ENCODE data around the gene WASL.

The WASL gene

DNA sequence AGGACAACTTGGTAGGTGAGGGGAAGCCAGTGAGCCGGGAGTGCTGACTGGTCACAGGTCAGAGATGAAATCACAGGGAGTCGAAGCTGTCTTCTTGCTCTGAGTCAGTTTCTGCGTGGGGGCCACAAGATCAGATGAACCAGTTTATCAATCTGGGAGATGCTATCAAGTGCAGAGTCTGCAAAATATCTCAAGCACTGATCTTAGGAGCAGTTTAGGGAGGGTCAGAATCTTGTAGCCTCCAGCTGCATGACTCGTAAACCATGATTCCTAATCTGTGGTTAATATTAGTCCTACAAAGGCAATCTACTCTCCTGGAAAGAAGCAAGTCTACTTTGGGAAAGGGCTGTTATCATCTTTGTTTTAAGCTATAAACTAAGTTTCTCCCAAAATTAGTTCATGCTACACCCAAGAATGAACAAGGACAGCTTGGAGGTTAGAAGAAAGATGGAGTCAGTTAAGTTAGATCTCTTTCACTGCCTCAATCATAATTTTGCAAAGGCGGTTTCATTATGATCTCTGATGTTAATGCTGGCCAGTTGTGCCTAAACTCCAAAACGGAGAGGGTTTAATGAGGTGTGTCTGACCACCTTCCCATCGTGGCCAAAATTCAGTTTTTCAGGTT is 101.6 kb downstream of the WASL start:
- CTCF ChIA-PET = no interaction called here

DNA sequence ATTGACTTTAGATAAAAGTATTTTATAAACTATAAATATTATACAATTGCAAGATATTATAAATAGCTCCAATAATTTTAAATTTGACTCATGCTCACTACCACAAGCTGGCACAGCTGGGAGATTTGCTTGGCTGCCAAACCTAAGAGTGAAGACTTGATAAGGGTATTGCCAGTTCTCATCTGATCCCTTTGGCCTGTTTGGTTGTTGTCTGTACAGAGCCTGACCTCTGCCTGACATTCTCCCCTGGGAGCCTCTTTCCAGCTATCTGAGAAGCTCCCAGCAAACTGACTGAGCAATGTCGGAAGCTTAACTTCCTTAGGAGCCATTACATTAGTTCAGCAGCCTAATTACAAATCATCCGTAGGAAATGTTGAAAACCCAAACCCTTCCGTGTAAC is 103.3 kb downstream of the WASL start:
- POLR2A ChIA-PET = interaction anchor here (0.6 kb wide), 1 partner anchor 153 kb away, joined by 3 read pairs; no protein-coding TSS in a partner anchor
- CTCF ChIA-PET = interaction anchor here (0.6 to 0.9 kb wide), 2 partner anchors 37 to 56 kb away, joined by 3 to 4 read pairs; no protein-coding TSS in a partner anchor
- DNase-seq (ENCODE audit: extremely low spot score) = no peak
- TF ChIP-seq L3MBTL2 (conservative IDR thresholded peaks at IDR 0.05) = no peak
- no peak for TF ChIP-seq FOXK2 (IDR thresholded peaks at IDR 0.05)
- TF ChIP-seq SP1 (IDR thresholded peaks at IDR 0.05) = no peak
- TF ChIP-seq HDGF (IDR thresholded peaks at IDR 0.05; ENCODE audit: borderline replicate concordance) = no peak
- TF ChIP-seq ZNF384 (IDR thresholded peaks at IDR 0.05) = no peak
- TF ChIP-seq TARDBP (IDR thresholded peaks at IDR 0.05) = no peak
- TF ChIP-seq SUZ12 (IDR thresholded peaks at IDR 0.05) = no peak
- TF ChIP-seq ARNT (IDR thresholded peaks at IDR 0.05) = no peak
- no peak for TF ChIP-seq BHLHE40 (IDR thresholded peaks at IDR 0.05; ENCODE audit: borderline replicate concordance)
- TF ChIP-seq ELF4 (IDR thresholded peaks at IDR 0.05) = no peak
- TF ChIP-seq FOXM1 (IDR thresholded peaks at IDR 0.05; ENCODE audit: borderline replicate concordance) = no peak
- TF ChIP-seq LEF1 (IDR thresholded peaks at IDR 0.05; ENCODE audit: borderline replicate concordance) = no peak
- TF ChIP-seq CTBP1 (IDR thresholded peaks at IDR 0.05; ENCODE audit: borderline replicate concordance) = no peak
- TF ChIP-seq, protein P1, sequence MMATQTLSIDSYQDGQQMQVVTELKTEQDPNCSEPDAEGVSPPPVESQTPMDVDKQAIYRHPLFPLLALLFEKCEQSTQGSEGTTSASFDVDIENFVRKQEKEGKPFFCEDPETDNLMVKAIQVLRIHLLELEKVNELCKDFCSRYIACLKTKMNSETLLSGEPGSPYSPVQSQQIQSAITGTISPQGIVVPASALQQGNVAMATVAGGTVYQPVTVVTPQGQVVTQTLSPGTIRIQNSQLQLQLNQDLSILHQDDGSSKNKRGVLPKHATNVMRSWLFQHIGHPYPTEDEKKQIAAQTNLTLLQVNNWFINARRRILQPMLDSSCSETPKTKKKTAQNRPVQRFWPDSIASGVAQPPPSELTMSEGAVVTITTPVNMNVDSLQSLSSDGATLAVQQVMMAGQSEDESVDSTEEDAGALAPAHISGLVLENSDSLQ (IDR thresholded peaks at IDR 0.05) = no peak
- no peak for TF ChIP-seq NFRKB (IDR thresholded peaks at IDR 0.05)
- TF ChIP-seq FOXA1 (IDR thresholded peaks at IDR 0.05) = no peak

More for the DNA sequence above, 101.6 kb downstream of the WASL start:
- no peak for DNase-seq (ENCODE audit: extremely low spot score)
- no peak for TF ChIP-seq FOXA1 (IDR thresholded peaks at IDR 0.05)
- TF ChIP-seq ZNF384 (IDR thresholded peaks at IDR 0.05) = no peak
- TF ChIP-seq SUZ12 (IDR thresholded peaks at IDR 0.05) = no peak
- no peak for TF ChIP-seq LEF1 (IDR thresholded peaks at IDR 0.05; ENCODE audit: borderline replicate concordance)
- no peak for TF ChIP-seq SP1 (IDR thresholded peaks at IDR 0.05)
- no peak for TF ChIP-seq CTBP1 (IDR thresholded peaks at IDR 0.05; ENCODE audit: borderline replicate concordance)
- TF ChIP-seq, protein P1 (IDR thresholded peaks at IDR 0.05) = no peak
- TF ChIP-seq ARNT (IDR thresholded peaks at IDR 0.05) = no peak
- TF ChIP-seq BHLHE40 (IDR thresholded peaks at IDR 0.05; ENCODE audit: borderline replicate concordance) = no peak
- TF ChIP-seq FOXM1 (IDR thresholded peaks at IDR 0.05; ENCODE audit: borderline replicate concordance) = no peak
- no peak for TF ChIP-seq L3MBTL2 (conservative IDR thresholded peaks at IDR 0.05)
- TF ChIP-seq HDGF (IDR thresholded peaks at IDR 0.05; ENCODE audit: borderline replicate concordance) = no peak
- TF ChIP-seq ELF4 (IDR thresholded peaks at IDR 0.05) = no peak
- TF ChIP-seq NFRKB (IDR thresholded peaks at IDR 0.05) = no peak
- POLR2A ChIA-PET = no interaction called here

DNA sequence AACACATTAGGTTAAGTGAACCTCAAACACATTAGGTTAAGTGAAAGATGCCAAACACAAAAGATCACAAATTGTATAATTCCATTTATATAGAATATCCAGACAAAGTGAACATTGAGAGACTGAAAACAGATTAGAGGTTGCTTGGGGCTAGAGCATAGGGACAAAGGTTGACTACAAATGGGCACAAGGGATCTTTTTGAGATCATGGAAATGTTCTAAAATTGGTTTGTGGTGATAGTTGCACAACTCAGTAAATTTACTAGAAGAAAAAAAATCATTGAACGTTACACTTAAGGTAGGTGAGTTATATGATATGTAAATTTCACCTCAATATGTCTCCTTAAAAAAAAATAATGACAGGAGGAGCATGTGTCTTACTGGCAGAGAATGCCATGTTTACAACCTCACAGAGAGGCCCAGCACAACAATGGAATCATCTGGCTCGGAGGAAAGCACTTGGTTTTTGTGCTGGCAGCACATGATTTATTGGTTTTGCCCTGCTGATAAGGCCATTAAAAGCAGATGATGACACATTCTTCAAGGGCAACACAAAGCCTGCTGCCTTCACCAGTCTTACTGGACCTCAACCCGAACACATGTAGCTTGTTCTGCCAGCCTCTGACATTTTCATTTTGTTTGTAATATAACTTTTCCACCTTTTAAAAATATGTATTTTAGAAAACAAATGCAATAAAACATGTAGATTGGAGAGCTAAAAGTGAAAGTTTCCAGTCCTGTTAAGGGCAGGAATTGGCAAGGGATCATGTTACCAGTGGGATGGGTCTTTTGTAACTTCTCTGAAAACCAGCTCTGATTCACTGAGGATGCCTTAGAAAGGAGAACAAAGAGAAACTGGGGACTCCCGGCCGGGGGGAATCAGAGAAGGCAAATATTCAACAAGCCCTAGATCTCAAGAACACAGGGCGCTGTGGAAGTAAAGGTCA is 105.0 kb downstream of the WASL start:
- peak; percentile 63 for DNase-seq (ENCODE audit: extremely low spot score)
- ChIA-PET CTCF (interaction anchor here (0.6 to 1.8 kb wide), 4 partner anchors 19 to 222 kb away, joined by 3 to 5 read pairs (median 4); no protein-coding TSS in a partner anchor), POLR2A (interaction anchor here (0.8 to 1.4 kb wide), 4 partner anchors 13 to 105 kb away, joined by 3 to 6 read pairs (median 4); partner anchors contain the start of genes NDUFA5 and WASL)
- peak; percentile 83 for TF ChIP-seq CTBP1 (IDR thresholded peaks at IDR 0.05; ENCODE audit: borderline replicate concordance)
- TF ChIP-seq FOXK2 (IDR thresholded peaks at IDR 0.05) = peak; percentile 31; the same call in 1 of the 2 replicates
- TF ChIP-seq ZNF384 (IDR thresholded peaks at IDR 0.05) = no peak
- TF ChIP-seq ELF4 (IDR thresholded peaks at IDR 0.05) = no peak
- TF ChIP-seq, protein P1 (IDR thresholded peaks at IDR 0.05) = peak; percentile 97
- no peak for TF ChIP-seq FOXA1 (IDR thresholded peaks at IDR 0.05)

DNA sequence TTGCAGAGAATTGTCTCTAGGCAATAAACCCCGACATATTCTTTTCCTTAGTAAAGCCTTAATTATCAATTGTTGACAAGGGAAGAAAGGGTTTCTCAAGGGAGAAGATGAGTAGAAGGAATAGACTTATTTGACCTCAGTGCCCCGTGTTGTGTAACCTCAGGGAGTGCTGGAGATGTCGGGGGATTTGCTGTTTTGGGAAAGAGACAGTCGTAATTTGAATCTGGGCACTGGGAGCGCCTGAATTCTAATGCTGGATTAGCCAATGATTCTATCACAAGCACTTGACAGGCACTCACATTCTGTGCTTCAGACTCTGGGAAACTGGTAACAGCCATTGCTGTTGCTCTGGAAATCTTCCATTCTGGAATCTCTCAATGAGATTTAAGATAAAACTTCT is 106.9 kb downstream of the WASL start:
- CTCF ChIA-PET = no interaction called here
- TF ChIP-seq HDGF (IDR thresholded peaks at IDR 0.05; ENCODE audit: borderline replicate concordance) = no peak
- TF ChIP-seq LEF1 (IDR thresholded peaks at IDR 0.05; ENCODE audit: borderline replicate concordance) = no peak
- TF ChIP-seq FOXK2 (IDR thresholded peaks at IDR 0.05) = no peak
- TF ChIP-seq L3MBTL2 (conservative IDR thresholded peaks at IDR 0.05) = no peak
- POLR2A ChIA-PET = no interaction called here
- DNase-seq (ENCODE audit: extremely low spot score) = no peak

DNA sequence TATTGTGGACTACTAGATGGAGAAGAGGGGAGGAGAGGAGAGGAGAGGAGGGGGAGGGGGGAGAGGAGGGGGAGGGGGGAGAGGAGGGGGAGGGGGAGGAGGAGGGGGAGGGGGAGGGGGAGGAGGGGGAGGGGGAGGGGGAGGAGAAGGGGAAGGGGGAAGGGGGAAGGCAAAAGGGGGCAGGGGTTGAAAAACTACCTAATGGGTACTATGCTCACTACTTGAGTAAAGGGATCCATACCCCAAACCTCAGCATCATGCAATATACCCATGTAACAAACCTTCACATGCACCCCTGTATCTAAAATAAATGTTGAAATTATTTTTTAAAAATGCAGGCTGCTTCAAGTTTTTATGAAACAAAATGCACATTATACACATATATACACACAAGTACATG is 108.2 kb downstream of the WASL start:
- CTCF ChIA-PET = no interaction called here
- TF ChIP-seq TARDBP (IDR thresholded peaks at IDR 0.05) (no peak), ARNT (IDR thresholded peaks at IDR 0.05) (no peak), NFRKB (IDR thresholded peaks at IDR 0.05) (no peak), CTBP1 (IDR thresholded peaks at IDR 0.05; ENCODE audit: borderline replicate concordance) (no peak), HDGF (IDR thresholded peaks at IDR 0.05; ENCODE audit: borderline replicate concordance) (no peak), FOXM1 (IDR thresholded peaks at IDR 0.05; ENCODE audit: borderline replicate concordance) (no peak), SP1 (IDR thresholded peaks at IDR 0.05) (no peak), ZNF384 (IDR thresholded peaks at IDR 0.05) (no peak), L3MBTL2 (conservative IDR thresholded peaks at IDR 0.05) (no peak)
- TF ChIP-seq, protein P1 (IDR thresholded peaks at IDR 0.05) = no peak
- DNase-seq (ENCODE audit: extremely low spot score) = no peak
- POLR2A ChIA-PET = no interaction called here

Data from HEK293T (cell line).